K562 (cell line): ENCODE data around the gene FOXB2. TPM values are rescaled to one million over a fixed set of nuclear protein-coding genes. Genes with fewer than 3 reads are reported as not detected.

Experiments
- ATAC-seq: fragments of 200-7000 bp; cut with Tn5 transposase; 3 replicates; pipeline ENCODE4 v1.9.1; 2020; ENCODE audit warnings: moderate library complexity
- BruUV-seq: library from RNA; stranded (reverse); fragments of 400-500 nt; replicated peaks from 2 replicates; lab custom pipeline; 2021; lab: Mats Ljungman, UMichigan
- CTCF ChIA-PET: fragments of 300-600 bp; formaldehyde crosslinking; extraction: SDS; loops from one replicate; lab custom pipeline; 2021; ENCODE audit warnings: low intra/inter-chr PET ratio; lab: Yijun Ruan, JAX
- POLR2A ChIA-PET: fragments of 300-600, 350-650 bp; sonication (Branson Sonifier 250); formaldehyde crosslinking; extraction: SDS; loops from one replicate; lab custom pipeline; 2021; ENCODE audit warnings: antibody characterized with exemption, inconsistent platforms; lab: Yijun Ruan, JAX
- DNase-seq, 4 experiments: peaks; one replicate each; pipeline versions ENCODE4 v3.0.0 to v3.0.0-alpha.2; 2011 to 2018; ENCODE audit warnings: low spot score in 3 of 4, mixed read lengths in 3 of 4; ENCODE audit errors: extremely low read depth in 1 of 4
- FAIRE-seq: peaks from 2 replicates; lab custom pipeline; 2011; peaks lifted over from hg19 to GRCh38; lab: Jason Lieb, UNC
- H2AFZ ChIP-seq: 2 replicates; pipeline ENCODE4 v1.6.0; 2011; ENCODE audit warnings: low read depth, low read length, control low read depth, inconsistent platforms
- H3K27ac ChIP-seq: fragments of 200-600 bp; 3 replicates; pipeline ENCODE4 v1.8.0; 2011; ENCODE audit warnings: low read depth, mild to moderate bottlenecking, control low read depth, inconsistent platforms, low read length, moderate library complexity, mixed read lengths; ENCODE audit errors: extremely low read depth
- H3K27me3 ChIP-seq, 2 experiments: fragments of 300-600 bp in 1 of 2; 2 replicates in 1 of 2; 3 replicates in 1 of 2; pipeline versions ENCODE4 v1.6.0 to v1.8.0; 2011; ENCODE audit warnings: inconsistent platforms in 2 of 2, low read length in 2 of 2, mild to moderate bottlenecking in 1 of 2, mixed read lengths in 1 of 2, moderate library complexity in 1 of 2; ENCODE audit not compliant: control insufficient read depth in 2 of 2, insufficient read depth in 2 of 2
- H3K36me3 ChIP-seq: fragments of 300-600 bp; 3 replicates; pipeline ENCODE4 v1.8.0; 2011; ENCODE audit warnings: mild to moderate bottlenecking, low read length, inconsistent platforms; ENCODE audit not compliant: control insufficient read depth, insufficient read depth
- H3K4me1 ChIP-seq, 2 experiments: fragments of 200-600 bp in 1 of 2; replicated peaks in 1 of 2; 2 replicates in 1 of 2; 3 replicates in 1 of 2; pipeline versions ENCODE4 v1.5.1 to v1.8.0; 2011; ENCODE audit warnings: inconsistent platforms in 2 of 2, low read length in 2 of 2, mild to moderate bottlenecking in 1 of 2, mixed read lengths in 1 of 2, moderate library complexity in 1 of 2; ENCODE audit not compliant: control insufficient read depth in 2 of 2, insufficient read depth in 2 of 2
- H3K4me2 ChIP-seq: 2 replicates; pipeline ENCODE4 v1.6.1; 2011; ENCODE audit warnings: low read length, control low read depth, inconsistent platforms, mixed read lengths; ENCODE audit not compliant: insufficient read depth
- H3K4me3 ChIP-seq: fragments of 200-600 bp; sonication (generic), shearing (Covaris generic); 2 replicates; pipeline ENCODE4 v1.5.1; 2016; ENCODE audit warnings: control low read depth, inconsistent platforms
- H3K79me2 ChIP-seq: fragments of 200-600 bp; 3 replicates; pipeline ENCODE4 v1.8.0; 2011; ENCODE audit warnings: low read length, inconsistent platforms; ENCODE audit not compliant: control insufficient read depth, insufficient read depth
- H3K9ac ChIP-seq, 2 experiments: 2 replicates each; pipeline versions ENCODE4 v1.6.0 to v1.6.1; 2011; ENCODE audit warnings: low read depth in 2 of 2, low read length in 2 of 2, control low read depth in 1 of 2, inconsistent platforms in 1 of 2, mild to moderate bottlenecking in 1 of 2, mixed read lengths in 1 of 2; ENCODE audit not compliant: insufficient read depth in 1 of 2
- H3K9me1 ChIP-seq: one replicate; pipeline ENCODE4 v1.6.0; 2011; ENCODE audit warnings: inconsistent platforms, mild to moderate bottlenecking, low read length, moderate library complexity; ENCODE audit not compliant: control insufficient read depth, insufficient read depth
- H3K9me3 ChIP-seq: replicated peaks from 2 replicates; pipeline ENCODE4 v1.5.1; 2011; ENCODE audit warnings: low read depth, low read length, inconsistent platforms; ENCODE audit not compliant: control insufficient read depth, insufficient read depth
- H4K20me1 ChIP-seq: replicated peaks from 2 replicates; pipeline ENCODE4 v1.6.1; 2011; ENCODE audit warnings: low read length, inconsistent platforms, mixed read lengths; ENCODE audit not compliant: control insufficient read depth, insufficient read depth
- ASH1L ChIP-seq: fragments of 450-650 bp; IDR thresholded peaks from 2 replicates; pipeline ENCODE4 v1.6.1; 2018; ENCODE audit warnings: borderline replicate concordance, mild to moderate bottlenecking, low read depth; ENCODE audit not compliant: partially characterized antibody
- C11orf30 ChIP-seq: fragments of 450-650 bp; IDR thresholded peaks from 2 replicates; pipeline ENCODE4 v1.6.1; 2016; ENCODE audit warnings: low read depth, mild to moderate bottlenecking
- CTCF ChIP-seq, 3 experiments: IDR thresholded peaks in 2 of 3; conservative IDR thresholded peaks in 1 of 3; 2 replicates each; pipeline ENCODE4 v1.5.1; 2011 to 2012; ENCODE audit warnings: low read length in 3 of 3, mild to moderate bottlenecking in 3 of 3, control low read depth in 2 of 3, improper control_type of control experiment in 1 of 3, inconsistent platforms in 1 of 3, low read depth in 1 of 3, mixed read lengths in 1 of 3, moderate library complexity in 1 of 3; ENCODE audit not compliant: insufficient read depth in 2 of 3
- NCOA1 ChIP-seq: fragments of 450-650 bp; IDR thresholded peaks from 2 replicates; pipeline ENCODE4 v1.6.1; 2016; ENCODE audit warnings: low read depth
- NFIC ChIP-seq: fragments of 450-650 bp; IDR thresholded peaks from 2 replicates; pipeline ENCODE4 v1.6.1; 2017; ENCODE audit warnings: mild to moderate bottlenecking, inconsistent platforms
- RAD21 ChIP-seq, 2 experiments: fragments of 250-450 bp in 1 of 2; fragments of 450-650 bp in 1 of 2; sonication (Bioruptor Pico) in 1 of 2; formaldehyde crosslinking in 1 of 2; IDR thresholded peaks in 1 of 2; conservative IDR thresholded peaks in 1 of 2; 2 replicates each; pipeline versions ENCODE4 v1.4.0 to v1.8.0; 2020 to 2022; ENCODE audit warnings: mild to moderate bottlenecking in 2 of 2, moderate library complexity in 1 of 2
- SNRNP70 ChIP-seq: fragments of 200-400 bp; formaldehyde crosslinking; optimal IDR thresholded peaks from 2 replicates; pipeline ENCODE3; 2017; ENCODE audit warnings: low read depth, low read length
- XRCC5 ChIP-seq: fragments of 200-400 bp; formaldehyde crosslinking; IDR thresholded peaks from 2 replicates; pipeline ENCODE4 v1.6.1; 2017; ENCODE audit warnings: low read depth, mild to moderate bottlenecking, low read length
- ZC3H8 ChIP-seq: fragments of 450-650 bp; IDR thresholded peaks from 2 replicates; pipeline ENCODE4 v1.6.1; 2017
- WGBS: fragments of 100-300 bp; shearing (Covaris generic); methylation state at CpG from one replicate; pipeline ENCODE4 v1.1.6; 2016; ENCODE audit warnings: low coverage, mixed read lengths; ENCODE audit not compliant: insufficient coverage; ENCODE audit errors: missing lambda C conversion rate; 5-methylcytosine and 5-hydroxymethylcytosine counted together
- in situ Hi-C: fragments of 300-500 bp; cut with MboI; formaldehyde crosslinking; loops from 4 replicates; pipeline ENCODE4 v1.15.0; 2018; ENCODE audit warnings: inconsistent platforms, mixed read lengths
- intact Hi-C: fragments of 100-400 bp; cut with micrococcal nuclease; formaldehyde crosslinking; loops from 2 replicates; pipeline ENCODE4 v1.14.2; 2022
- polyA plus RNA-seq, 8 experiments: library from polyadenylated mRNA; depleted of rRNA in 4 of 8; stranded (reverse) in 5 of 8; unstranded in 3 of 8; fragments of >200 nt; fragmentation: Nextera tagmentation in 2 of 8; fragmentation: Illumina TruSeq in 1 of 8; extraction: Ambion mirVana in 2 of 8; extraction: Trizol in 1 of 8; gene quantifications; 2 replicates each; pipeline versions ENCODE4 v1.2.1 to v1.2.3, GENCODE V29; 2011 to 2014; ENCODE audit warnings: inconsistent platforms in 1 of 8, missing spikeins in 1 of 8
- total RNA-seq, 7 experiments: library from RNA; depleted of rRNA in 6 of 7; stranded (reverse); fragments of >200 nt in 6 of 7; fragmentation: Illumina TruSeq in 2 of 7; extraction: Trizol in 2 of 7; gene quantifications; 2 replicates each; pipeline versions ENCODE4 v1.2.1 to v1.2.3, GENCODE V29; 2011 to 2021; ENCODE audit warnings: low replicate concordance in 1 of 7

FOXB2 gene
- total and polyA plus RNA-seq, 9 of the 15 experiments (the other 6 are each of a cell fraction or from before 2014, with no cell fraction given), result not detected

- POLR2A ChIA-PET, result no interaction called here
- in situ Hi-C loops, result loop anchor here (25.0 kb wide), 1 partner anchor 184 kb away; no protein-coding TSS in a partner anchor
- H3K4me2 ChIP-seq, result no peak overlapping the region
- H3K4me1 ChIP-seq, result no peaks in the 10 kb centered on the region
- intact Hi-C loops, result no loop called here
- no TSS peak for BruUV-seq
- no peak overlapping the region for H3K9ac ChIP-seq
- FAIRE-seq (no peak), DNase-seq (peak in 2 of 4 experiments; percentile 23 to 25)
- H3K9me3 ChIP-seq, result no peaks in the 10 kb centered on the region
- no peak overlapping the region for H3K4me3 ChIP-seq
- no peaks in the 10 kb centered on the region for H3K27me3 ChIP-seq
- no peaks in the 10 kb centered on the region for H4K20me1 ChIP-seq
- H3K27ac ChIP-seq, result no peak overlapping the region
- H3K36me3 ChIP-seq, result no peaks in the 10 kb centered on the region
- no peaks in the 10 kb centered on the region for H3K9me1 ChIP-seq
- no peak for TF ChIP-seq ZC3H8
- TF ChIP-seq SNRNP70, result no peak
- no peak for TF ChIP-seq XRCC5
- TF ChIP-seq RAD21 (CRISPR knock-in tag; conservative IDR thresholded peaks at IDR 0.05 in 1 of 2, IDR thresholded peaks at IDR 0.05 in 1 of 2), result peak in 1 of 2 experiments; percentile 38; a peak in 2 of 4 replicates
- peak; percentile 44 to 53 (median 48) for TF ChIP-seq CTCF (IDR thresholded peaks at IDR 0.05 in 2 of 3, conservative IDR thresholded peaks at IDR 0.05 in 1 of 3; ENCODE audit: insufficient read depth in 2 of 3, low read depth in 1 of 3, low read length in 3 of 3)
- TF ChIP-seq NFIC, result no peak
- TF ChIP-seq NCOA1, result no peak
- no peak for TF ChIP-seq ASH1L
- TF ChIP-seq C11orf30, result no peak
- TF ChIP-seq, all 486 proteins: peak for 2
- peak; percentile 82 for ATAC-seq
- H2AFZ ChIP-seq, result no peak overlapping the region
- CTCF ChIA-PET, result interaction anchor here (0.5 to 1.2 kb wide), 4 partner anchors 14 to 602 kb away, joined by 3 to 5 read pairs (median 4); no protein-coding TSS in a partner anchor
- 0% methylated on average over 4 of the region's 6 CpGs for WGBS
- no peaks in the 10 kb centered on the region for H3K79me2 ChIP-seq
Observed at GRCh38 chr9:76996700-76997099, 22.8 kb upstream of the FOXB2 start.
